ENCODE measurements around the gene SESN2. TPM values are rescaled to one million over a fixed set of nuclear protein-coding genes. Genes with fewer than 3 reads are reported as not detected.

SESN2 gene
- total and polyA plus RNA-seq, 7 donors, result 8.1 to 34.9 (median 12.4) TPM

DNA sequence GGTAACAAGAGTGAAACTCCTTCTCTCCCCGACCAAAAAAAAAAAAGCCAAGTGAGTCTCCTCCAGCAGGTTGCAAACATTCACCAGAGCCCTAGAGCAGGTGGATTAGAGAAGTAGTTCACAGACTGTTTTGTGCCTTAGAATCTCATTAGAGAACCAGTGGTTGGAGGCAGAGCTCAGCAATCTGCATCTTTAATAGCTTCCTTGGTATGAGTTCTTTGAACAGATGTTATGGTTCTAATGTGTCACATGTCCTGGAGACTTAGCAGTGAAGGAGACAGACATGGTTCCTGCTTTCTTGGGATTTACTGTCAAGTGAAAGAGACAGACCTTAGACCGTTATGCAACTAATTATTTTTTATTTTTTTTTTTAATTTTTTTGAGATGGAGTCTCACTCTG, 26.8 kb downstream of the SESN2 start:
- 22 to 47% (median 38%) methylated on average over 2 of the region's 2 CpGs for WGBS, 3 donors
- H3K4me1 ChIP-seq, result peaks cover 14% of the 10 kb centered on the region
- no peak for TF ChIP-seq CTCF (IDR thresholded peaks at IDR 0.05)
- no peak for DNase-seq
- no peak for ATAC-seq
- intact Hi-C loops (cut with DNase I), result no loop called here
- peaks cover 4 to 18% of the 10 kb centered on the region in 2 donors for H3K36me3 ChIP-seq (ENCODE audit: insufficient read depth in 1 of 2, low read depth in 1 of 2)
- no peaks in the 10 kb centered on the region for H3K9me3 ChIP-seq
- H3K4me3 ChIP-seq, result no peak overlapping the region
- H3K27ac ChIP-seq, result no peak overlapping the region
- H3K27me3 ChIP-seq (ENCODE audit: insufficient read depth in 3 of 3, low read length in 2 of 3), result no peaks in the 10 kb centered on the region

DNA sequence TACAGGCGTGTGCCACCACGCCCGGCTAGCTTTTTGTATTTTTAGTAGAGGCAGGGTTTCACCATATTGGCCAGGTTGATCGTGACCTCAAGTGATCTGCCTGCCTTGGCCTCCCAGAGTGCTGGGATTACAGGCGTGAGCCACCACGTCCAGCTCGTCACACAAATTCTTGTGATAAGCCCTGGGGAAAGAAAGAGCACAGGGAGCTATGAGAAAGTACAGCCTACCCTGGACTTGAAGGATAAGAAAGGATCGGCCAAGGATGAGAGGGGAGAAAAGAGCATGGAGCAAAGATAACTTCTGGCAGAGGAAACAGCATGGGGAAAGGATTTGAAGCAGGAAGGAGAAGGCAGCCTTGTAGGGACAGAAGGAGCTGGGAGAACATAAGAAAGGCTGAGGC, 29.2 kb downstream of the SESN2 start:
- DNase-seq, result no peak
- H3K27ac ChIP-seq, result no peak overlapping the region
- peaks cover 6% of the 10 kb centered on the region for H3K4me1 ChIP-seq
- 68 to 83% (median 73%) methylated on average over 8 of the region's 8 CpGs for WGBS, 3 donors
- H3K36me3 ChIP-seq (ENCODE audit: insufficient read depth in 1 of 2, low read depth in 1 of 2), result no peaks in the 10 kb centered on the region
- ATAC-seq, result no peak
- H3K27me3 ChIP-seq (ENCODE audit: insufficient read depth in 3 of 3, low read length in 2 of 3), result no peaks in the 10 kb centered on the region
- TF ChIP-seq CTCF (IDR thresholded peaks at IDR 0.05), result no peak
- intact Hi-C loops (cut with DNase I), result no loop called here
- no peaks in the 10 kb centered on the region for H3K9me3 ChIP-seq
- no peak overlapping the region for H3K4me3 ChIP-seq

- no peak for ATAC-seq
- H3K4me3 ChIP-seq, result no peak overlapping the region
- TF ChIP-seq CTCF (IDR thresholded peaks at IDR 0.05), result no peak
- H3K4me1 ChIP-seq, result no peaks in the 10 kb centered on the region
- no peaks in the 10 kb centered on the region for H3K27me3 ChIP-seq (ENCODE audit: insufficient read depth in 3 of 3, low read length in 2 of 3)
- WGBS, 3 donors, result 71 to 73% (median 71%) methylated on average over 2 of the region's 2 CpGs
- no peak for DNase-seq
- intact Hi-C loops (cut with DNase I), result no loop called here
- H3K9me3 ChIP-seq, result no peaks in the 10 kb centered on the region
- H3K36me3 ChIP-seq (ENCODE audit: insufficient read depth in 1 of 2, low read depth in 1 of 2), result no peaks in the 10 kb centered on the region
- H3K27ac ChIP-seq, result no peak overlapping the region
Observed at GRCh38 chr1:28290851-28291250, 31.5 kb downstream of the SESN2 start.

- ATAC-seq, result no peak
- no peaks in the 10 kb centered on the region for H3K36me3 ChIP-seq (ENCODE audit: insufficient read depth in 1 of 2, low read depth in 1 of 2)
- H3K4me1 ChIP-seq, result no peaks in the 10 kb centered on the region
- peaks cover 0 to 2% (median 0%) of the 10 kb centered on the region in 3 donors for H3K27me3 ChIP-seq (ENCODE audit: insufficient read depth in 3 of 3, low read length in 2 of 3)
- no peak for DNase-seq
- TF ChIP-seq CTCF (IDR thresholded peaks at IDR 0.05), result no peak
- H3K4me3 ChIP-seq, result no peak overlapping the region
- intact Hi-C loops (cut with DNase I), result no loop called here
- 67 to 70% (median 69%) methylated on average over 6 of the region's 6 CpGs for WGBS, 3 donors
- H3K9me3 ChIP-seq, result no peaks in the 10 kb centered on the region
- no peak overlapping the region for H3K27ac ChIP-seq
Observed at GRCh38 chr1:28291711-28292110, 32.4 kb downstream of the SESN2 start.

DNA sequence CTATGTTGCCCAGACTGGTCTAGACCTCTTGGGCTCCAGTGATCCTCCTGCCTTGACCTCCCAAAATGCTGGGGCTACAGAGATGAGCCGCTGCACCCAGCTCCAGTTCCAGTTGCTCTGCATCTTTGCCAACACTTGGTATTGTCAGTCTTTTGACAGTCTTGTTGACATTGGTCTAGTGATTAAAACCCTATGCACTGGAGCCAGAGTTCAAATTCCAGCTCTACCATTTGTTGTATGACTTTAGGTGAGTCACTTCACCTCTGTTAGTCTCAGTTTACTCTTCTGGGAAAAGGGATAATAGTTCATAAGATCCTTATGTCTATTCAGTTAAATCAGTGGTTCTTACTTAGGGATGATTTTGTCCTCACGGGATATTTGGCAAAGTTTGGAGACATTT, 36.6 kb downstream of the SESN2 start:
- Histone ChIP-seq H3K27ac (no peak overlapping the region), H3K9me3 (no peaks in the 10 kb centered on the region), H3K4me3 (no peak overlapping the region), H3K27me3 (ENCODE audit: insufficient read depth in 3 of 3, low read length in 2 of 3) (peaks cover 0 to 2% (median 0%) of the 10 kb centered on the region in 3 donors), H3K36me3 (ENCODE audit: insufficient read depth in 1 of 2, low read depth in 1 of 2) (no peaks in the 10 kb centered on the region), H3K4me1 (no peaks in the 10 kb centered on the region)
- WGBS, 3 donors, result 62 to 71% (median 68%) methylated on average over 2 of the region's 2 CpGs
- DNase-seq (no peak), ATAC-seq (no peak)
- intact Hi-C loops (cut with DNase I), result no loop called here
- no peak for TF ChIP-seq CTCF (IDR thresholded peaks at IDR 0.05)
